Stimulated activated CD4-positive, alpha-beta T cell treated with anti-CD3 and anti-CD28 coated beads, TNF-alpha, amount 100 ng/mL, for 1 hour (primary cell): Measurements from ENCODE around the gene ACER2.
"Not testable (repeated sequence)": the region's sequence is repeated elsewhere in the genome, so short reads cannot be mapped to it uniquely, and the experiment has no call there.

Experiments
- DNase-seq, 3 donors: peaks; one replicate each; pipeline ENCODE4 v3.0.0-alpha.2; 2020; ENCODE audit warnings: low read depth in 3 of 3, low spot score in 1 of 3

ACER2 gene

GRCh38 chr9:19408316-19408692, 505 bp upstream of the ACER2 start:
- DNase-seq, result no peak

- DNase-seq, result no peak
Observed at GRCh38 chr9:19409401-19410194, 789 bp downstream of the ACER2 start.

- DNase-seq, result no peak
Observed at GRCh38 chr9:19410195-19410503, 1.3 kb downstream of the ACER2 start.

GRCh38 chr9:19410594-19410993, 1.8 kb downstream of the ACER2 start:
- no peak for DNase-seq

GRCh38 chr9:19411316-19411715, 2.5 kb downstream of the ACER2 start:
- no peak for DNase-seq

GRCh38 chr9:19413456-19413855, 4.6 kb downstream of the ACER2 start:
- DNase-seq, result not testable (repeated sequence)

GRCh38 chr9:19416143-19416542, 7.3 kb downstream of the ACER2 start:
- no peak for DNase-seq

GRCh38 chr9:19420877-19421276, 12.1 kb downstream of the ACER2 start:
- no peak for DNase-seq

- no peak for DNase-seq
Observed at GRCh38 chr9:19423163-19423562, 14.4 kb downstream of the ACER2 start.

GRCh38 chr9:19424176-19424779, 15.5 kb downstream of the ACER2 start:
- DNase-seq, result no peak

GRCh38 chr9:19429595-19429994, 20.8 kb downstream of the ACER2 start:
- DNase-seq, result no peak

- no peak for DNase-seq
Observed at GRCh38 chr9:19430201-19430760, 21.5 kb downstream of the ACER2 start.

GRCh38 chr9:19431361-19432171, 22.8 kb downstream of the ACER2 start:
- DNase-seq, result no peak

GRCh38 chr9:19432473-19432872, 23.7 kb downstream of the ACER2 start:
- DNase-seq, result no peak

- DNase-seq, result not testable (repeated sequence)
Observed at GRCh38 chr9:19433729-19434128, 24.9 kb downstream of the ACER2 start.

GRCh38 chr9:19440376-19440775, 31.6 kb downstream of the ACER2 start:
- no peak for DNase-seq

GRCh38 chr9:19440823-19441580, 32.2 kb downstream of the ACER2 start:
- no peak for DNase-seq

- no peak for DNase-seq
Observed at GRCh38 chr9:19441730-19442129, 32.9 kb downstream of the ACER2 start.

GRCh38 chr9:19442240-19442639, 33.4 kb downstream of the ACER2 start:
- no peak for DNase-seq

- DNase-seq, result no peak
Observed at GRCh38 chr9:19445452-19445851, 36.6 kb downstream of the ACER2 start.

- no peak for DNase-seq
Observed at GRCh38 chr9:19446361-19446861, 37.6 kb downstream of the ACER2 start.
